K562 treated with DMSO at 1 percent for 4 hours (cell line): ENCODE measurements around the gene TBC1D3I. TPM values are rescaled to one million over a fixed set of nuclear protein-coding genes. Genes with fewer than 3 reads are reported as not detected.

Experiments
- total RNA-seq: library from RNA; unstranded; fragments of 300-600 nt; gene quantifications from 2 replicates; pipeline ENCODE4 v1.2.3, GENCODE V29; 2022; ENCODE audit not compliant: insufficient read depth

TBC1D3I gene
- not detected in 2 replicates for total RNA-seq

DNA sequence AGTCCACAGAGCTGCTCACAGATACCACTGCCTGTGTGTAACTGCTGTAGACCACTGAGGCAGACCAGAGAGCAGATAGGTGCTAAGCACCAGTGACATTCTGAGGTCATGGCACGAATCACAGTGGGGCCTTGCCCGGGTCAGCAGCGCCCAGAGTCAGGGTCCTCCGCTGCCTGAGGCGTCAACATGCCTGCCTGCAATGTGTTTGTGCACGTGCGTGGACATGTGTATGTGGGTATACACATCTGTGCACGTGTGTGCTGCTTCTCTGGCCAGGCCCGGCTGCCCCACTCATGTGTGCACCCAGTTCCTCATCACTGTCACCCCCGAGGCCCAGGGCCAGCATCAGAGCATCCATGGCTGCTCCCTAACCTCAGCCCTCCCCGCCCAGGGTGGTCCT, at the start of gene TBC1D3I:
TBC1D3I (minus strand) TSS at position 101 of the 400 bp plus-strand sequence. CDS start 1,585 bp downstream, outside the sequence.

GRCh38 chr17:36210439-36211211, 53.7 kb downstream of the TBC1D3I start, which contains the start of gene CCL4L2:
Gene CCL4L2 (plus strand): TSS chr17:36211063.

Other genes with a start within 250 kb of the TBC1D3I start
- not detected in 2 replicates for gene CCL23, start 246.6 kb downstream of the TBC1D3I start, total RNA-seq
- gene CCL18, start 200.3 kb downstream of the TBC1D3I start, total RNA-seq = not detected in 2 replicates
- not detected in 2 replicates for gene CCL3, start 174.4 kb downstream of the TBC1D3I start, total RNA-seq
- gene CCL4, start 160.7 kb downstream of the TBC1D3I start, total RNA-seq = not detected in 2 replicates
- gene TBC1D3B, start 87.9 kb downstream of the TBC1D3I start, total RNA-seq = not detected in 2 replicates
- not detected in 2 replicates for gene CCL3L1, start 67.8 kb downstream of the TBC1D3I start, total RNA-seq
- not detected in 2 replicates for gene CCL4L2, start 53.5 kb downstream of the TBC1D3I start, total RNA-seq
- gene TBC1D3G, start 59.3 kb upstream of the TBC1D3I start, total RNA-seq = not detected in 2 replicates
- not detected in 2 replicates for gene TBC1D3H, start 123.9 kb upstream of the TBC1D3I start, total RNA-seq
- gene ZNHIT3, start 222.1 kb upstream of the TBC1D3I start, total RNA-seq = 77.7 and 82.1 TPM in 2 replicates